Measurements from ENCODE around the gene CSPG4. TPM values are rescaled to one million over a fixed set of nuclear protein-coding genes. Genes with fewer than 3 reads are reported as not detected.

CSPG4 gene
- total and polyA plus RNA-seq, 2 of the 13 experiments (the other 11 are each of a cell fraction or from before 2014, with no cell fraction given): 0.01 to 0.04 TPM

- no peak for TF ChIP-seq HOMEZ (CRISPR knock-in tag; IDR thresholded peaks at IDR 0.05; ENCODE audit: low read depth)
- TF ChIP-seq ZNF746 (CRISPR knock-in tag; IDR thresholded peaks at IDR 0.05): no peak
- no peak for TF ChIP-seq ZNF451 (CRISPR knock-in tag; IDR thresholded peaks at IDR 0.05)
- no peak for TF ChIP-seq PREB (CRISPR knock-in tag; IDR thresholded peaks at IDR 0.05)
- no peak for TF ChIP-seq ZFP41 (CRISPR knock-in tag; IDR thresholded peaks at IDR 0.05; ENCODE audit: borderline replicate concordance)
- TF ChIP-seq BHLHE40 (IDR thresholded peaks at IDR 0.05; ENCODE audit: low read length): peak; percentile 54; the same call in 1 of the 2 replicates
- no peak for TF ChIP-seq SAFB2 (CRISPR knock-in tag; IDR thresholded peaks at IDR 0.05; ENCODE audit: borderline replicate concordance, low read depth)
- TF ChIP-seq TFAP4 (IDR thresholded peaks at IDR 0.05; ENCODE audit: borderline replicate concordance, low read depth): peak; percentile 65; the same call in 1 of the 2 replicates
- no peak for TF ChIP-seq LBX2 (CRISPR knock-in tag; IDR thresholded peaks at IDR 0.05; ENCODE audit: borderline replicate concordance)
- TF ChIP-seq FOSL2 (CRISPR knock-in tag; IDR thresholded peaks at IDR 0.05): peak; percentile 34
- no peak for TF ChIP-seq JUND (CRISPR knock-in tag; IDR thresholded peaks at IDR 0.05)
- TF ChIP-seq PRDM15 (CRISPR knock-in tag; IDR thresholded peaks at IDR 0.05): no peak
- peak; percentile 21; the same call in 1 of the 2 replicates for TF ChIP-seq SAP130 (CRISPR knock-in tag; IDR thresholded peaks at IDR 0.05; ENCODE audit: low read depth)
- TF ChIP-seq ZNF317 (CRISPR knock-in tag; IDR thresholded peaks at IDR 0.05): no peak
- TF ChIP-seq CCDC6 (CRISPR knock-in tag; IDR thresholded peaks at IDR 0.05): no peak
- no peak for TF ChIP-seq NFKB2 (CRISPR knock-in tag; IDR thresholded peaks at IDR 0.05; ENCODE audit: borderline replicate concordance)
- no peak for TF ChIP-seq PRMT3 (CRISPR knock-in tag; IDR thresholded peaks at IDR 0.05; ENCODE audit: borderline replicate concordance, low read depth)
- peak; percentile 65 for TF ChIP-seq MAX (IDR thresholded peaks at IDR 0.05)
- no peak for TF ChIP-seq MED1 (CRISPR knock-in tag; IDR thresholded peaks at IDR 0.05)
- peak; percentile 63 for TF ChIP-seq MNT (IDR thresholded peaks at IDR 0.05)
- TF ChIP-seq CENPX (CRISPR knock-in tag; IDR thresholded peaks at IDR 0.05): no peak
These were observed 45.7 kb downstream of the CSPG4 start (continued) for GRCh38 chr15:75666823-75667501.

Measured in HepG2 (cell line).